ENCODE data around the gene MYO16.
A peak's percentile ranks its signal among the peaks of the same experiment; 100 is the strongest.
"Not testable (repeated sequence)": the region's sequence is repeated elsewhere in the genome, so short reads cannot be mapped to it uniquely, and the experiment has no call there.

Gene MYO16

DNA sequence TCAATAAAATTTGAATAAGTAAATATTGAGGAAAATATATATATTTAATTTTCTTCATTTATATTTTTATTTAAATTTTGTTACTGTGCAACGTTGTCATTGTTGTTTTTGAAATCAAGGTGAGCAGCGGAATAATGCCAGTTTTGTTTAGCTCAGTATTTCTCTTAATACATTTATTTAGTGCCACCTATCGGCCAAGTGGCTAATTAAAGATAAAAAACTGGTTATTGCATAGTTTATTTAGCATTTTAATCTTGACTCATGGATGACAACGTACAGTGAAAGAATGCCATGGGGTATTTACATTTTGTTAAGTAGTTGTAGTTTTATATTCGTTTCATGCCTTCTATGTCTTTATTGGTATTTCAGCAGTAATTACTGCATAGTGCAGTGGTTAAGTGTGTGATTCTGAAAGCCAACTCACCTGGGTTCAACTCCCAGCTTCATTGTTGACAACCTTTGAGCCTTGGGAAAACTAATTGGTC is 265.9 kb downstream of the MYO16 start:
- ATAC-seq: no peak
- no peak for DNase-seq

DNA sequence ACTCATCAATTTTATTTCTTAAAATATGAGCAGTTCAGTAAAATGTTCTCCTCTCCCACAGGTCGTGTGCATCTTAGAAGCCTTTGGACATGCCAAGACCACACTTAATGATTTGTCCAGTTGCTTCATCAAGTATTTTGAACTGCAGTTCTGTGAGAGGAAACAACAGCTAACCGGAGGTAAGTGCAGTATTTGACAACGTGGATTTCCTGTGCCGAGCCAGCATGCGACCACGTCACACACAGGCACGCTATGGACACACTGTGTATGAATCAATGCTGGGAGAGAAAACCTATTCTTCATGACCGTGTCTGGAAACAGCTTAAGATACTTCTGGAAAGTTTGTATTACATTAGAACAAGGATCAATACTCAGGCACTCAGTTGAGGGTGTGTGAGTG is 268.5 kb downstream of the MYO16 start:
- peak; percentile 57 for ATAC-seq
- DNase-seq: no peak

DNA sequence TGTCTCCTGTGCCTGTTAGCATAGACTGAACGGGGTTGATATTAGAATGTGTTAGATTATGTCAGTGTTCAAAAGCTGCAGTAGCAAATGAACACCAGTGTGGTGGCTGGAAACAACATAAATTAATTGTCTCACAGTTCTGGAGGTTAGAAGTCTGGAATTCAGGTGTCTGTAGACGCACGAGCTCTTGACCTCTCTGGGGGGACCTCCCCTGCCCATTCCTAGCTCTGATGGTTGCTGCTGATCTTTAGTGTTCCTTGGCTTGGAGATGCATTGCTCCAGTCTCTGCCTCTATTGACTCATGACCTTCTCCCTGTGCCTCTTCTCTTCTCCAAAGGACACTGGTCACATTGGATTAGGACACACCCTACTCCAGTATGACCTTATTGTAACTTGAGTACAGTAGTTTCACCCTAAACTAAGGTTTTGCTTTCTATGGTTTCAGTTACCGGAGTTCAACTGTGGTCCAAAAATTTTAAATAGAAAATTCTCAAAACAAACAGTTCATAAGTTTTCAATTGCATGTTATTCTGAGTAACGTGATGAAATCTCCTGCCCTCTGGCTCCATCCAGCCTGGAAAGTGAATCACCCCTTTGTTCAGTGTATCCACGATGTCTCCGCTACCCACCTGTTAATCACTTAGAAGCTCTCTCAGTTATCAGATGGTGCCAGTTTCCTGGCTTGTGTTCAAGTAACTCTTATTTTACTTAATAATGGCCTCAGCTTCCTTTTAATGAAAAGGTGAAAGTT is 273.2 kb downstream of the MYO16 start:
- DNase-seq (no peak), ATAC-seq (no peak)

DNA sequence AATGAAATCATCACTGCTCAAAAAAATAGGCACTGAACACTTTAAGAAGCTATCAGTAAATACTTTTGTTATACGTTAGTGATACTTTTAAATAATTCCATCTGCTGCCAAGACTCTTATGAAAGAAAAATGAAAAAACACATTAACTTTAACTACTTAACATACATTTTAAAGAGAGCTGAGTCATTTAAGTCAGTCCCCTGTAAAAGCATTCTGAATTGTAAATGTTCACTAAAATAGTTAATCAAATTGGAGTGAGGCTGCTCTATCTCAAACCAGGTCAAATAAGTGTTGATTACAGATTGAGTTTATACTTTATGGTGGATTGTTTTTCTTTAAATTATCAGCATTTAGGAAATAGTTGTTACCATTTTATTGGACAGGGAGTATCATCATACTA is 274.2 kb downstream of the MYO16 start:
- ATAC-seq: no peak
- DNase-seq: no peak

DNA sequence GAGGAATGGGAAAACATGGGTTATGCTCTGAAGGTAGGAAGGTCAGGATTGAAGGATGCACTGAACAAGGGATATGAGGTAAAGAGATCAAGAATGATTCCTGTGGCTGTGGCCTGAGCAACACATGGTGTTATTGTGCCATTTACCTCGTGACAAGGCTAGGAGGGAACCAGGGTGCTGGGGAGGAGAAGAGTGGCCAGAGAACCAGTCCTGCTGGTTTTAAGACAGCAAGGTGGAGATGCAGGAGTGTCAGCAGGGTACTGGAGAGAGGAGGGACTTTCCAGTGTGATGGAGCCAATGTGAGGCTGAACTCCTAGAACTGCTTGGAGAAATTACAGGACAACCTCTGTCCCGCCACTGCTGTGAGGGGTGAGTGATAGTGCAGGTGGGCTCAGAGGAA is 282.4 kb downstream of the MYO16 start:
- no peak for ATAC-seq

DNA sequence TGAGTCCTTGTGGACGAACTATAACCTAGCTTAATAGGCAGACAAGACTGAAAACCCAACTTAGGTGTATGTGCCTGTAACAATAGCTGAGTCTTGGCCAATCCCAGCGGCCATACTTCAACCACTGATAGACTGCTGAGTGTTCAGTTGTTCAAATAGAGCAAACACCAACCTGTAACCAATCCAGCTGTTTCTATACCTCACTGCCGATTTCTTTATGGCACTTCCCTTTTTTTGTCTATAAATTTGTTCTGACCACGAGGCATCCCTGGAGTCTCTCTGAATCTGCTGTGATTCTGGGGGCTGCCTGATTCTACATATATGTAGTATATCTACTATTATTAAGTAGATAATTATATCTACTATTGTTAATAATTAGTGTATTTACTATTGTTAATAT is 284.3 kb downstream of the MYO16 start:
- not testable (repeated sequence) for DNase-seq, ATAC-seq

More for the DNA sequence above, 282.4 kb downstream of the MYO16 start:
- no peak for DNase-seq

DNA sequence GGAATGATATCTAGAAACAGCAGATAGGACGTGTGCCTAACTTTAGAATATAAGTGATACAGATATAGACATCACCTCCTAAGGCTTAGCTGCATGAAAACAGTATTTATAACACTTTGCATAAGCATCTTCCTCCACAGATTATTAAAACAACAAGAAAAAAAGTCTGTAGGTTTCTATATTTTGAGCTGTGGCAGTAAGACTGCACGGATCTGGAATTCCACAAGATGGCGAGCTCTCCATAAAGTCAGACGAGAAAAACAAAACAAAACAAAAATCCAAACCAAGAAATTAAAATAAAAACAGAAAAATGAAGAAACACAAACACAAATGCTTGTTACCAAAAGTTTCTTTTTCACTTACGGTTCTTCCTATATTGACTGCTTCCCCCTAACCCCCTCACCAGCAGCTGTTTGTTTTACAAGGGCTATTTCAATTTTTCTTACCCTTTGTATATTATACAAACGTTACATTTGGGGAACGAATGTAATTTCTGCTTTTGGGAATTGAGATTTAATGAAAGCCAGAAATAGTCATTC is 285.8 kb downstream of the MYO16 start:
- no peak for ATAC-seq
- DNase-seq: no peak

DNA sequence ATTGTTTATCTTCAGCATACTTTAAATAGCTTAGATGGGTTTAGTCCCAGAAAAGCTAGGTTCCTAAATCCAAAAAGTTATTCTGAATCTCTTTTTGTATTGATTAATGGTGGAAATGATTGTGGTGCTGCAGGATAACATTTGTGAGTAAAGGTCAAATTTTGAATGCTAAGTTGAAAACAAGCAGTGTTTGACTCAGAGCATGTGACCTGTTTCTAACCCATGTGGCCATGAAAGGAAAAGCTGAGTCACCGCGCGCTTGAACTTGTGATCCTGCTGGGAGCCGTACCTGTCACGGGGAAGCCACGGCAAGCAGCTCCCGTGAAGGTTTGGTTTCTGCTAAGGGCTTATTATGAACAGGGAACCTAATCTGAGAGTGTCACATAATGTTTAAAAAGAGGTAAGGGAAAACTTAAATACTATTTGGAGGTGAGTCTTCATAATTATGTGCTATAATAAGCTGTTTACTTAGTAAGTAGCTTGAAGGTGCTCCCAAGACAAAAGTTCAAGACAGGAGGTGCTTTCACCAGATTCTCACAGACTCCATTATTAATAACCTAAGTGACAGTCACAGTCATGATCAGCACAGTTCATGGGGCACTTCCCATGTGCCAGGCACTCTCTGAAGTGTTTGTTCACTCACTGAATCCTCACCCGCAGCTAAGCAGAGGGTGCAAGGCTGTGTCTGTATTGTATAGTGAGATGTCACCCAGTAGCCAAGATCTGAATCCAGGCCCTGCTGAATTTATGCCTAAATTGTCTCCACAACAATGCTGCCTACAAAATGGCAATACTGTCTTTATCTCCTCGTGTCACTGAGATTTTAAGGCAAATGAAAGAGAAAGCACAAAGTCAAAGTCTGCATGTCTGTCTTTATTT is 286.5 kb downstream of the MYO16 start:
- DNase-seq (peak; percentile 82), ATAC-seq (peak; percentile 95)

DNA sequence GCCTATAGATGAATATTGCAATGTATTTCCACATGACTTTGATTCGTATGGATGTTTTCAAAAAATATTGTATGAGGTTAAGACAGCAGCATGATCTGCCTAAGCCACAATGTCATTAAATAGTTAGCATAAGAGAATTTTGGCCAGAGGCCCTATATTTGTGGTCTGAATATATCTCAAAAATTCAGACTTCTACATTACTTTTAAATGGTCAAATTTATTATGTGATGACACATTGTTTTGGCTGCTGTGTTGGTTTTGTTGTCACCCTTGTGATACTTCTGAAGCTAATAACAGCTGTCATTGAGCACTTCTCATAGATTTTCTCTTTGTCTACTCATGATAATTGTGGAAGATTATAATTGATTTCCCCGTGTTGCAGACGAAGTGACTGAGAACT is 288.2 kb downstream of the MYO16 start:
- no peak for DNase-seq
- ATAC-seq: no peak

DNA sequence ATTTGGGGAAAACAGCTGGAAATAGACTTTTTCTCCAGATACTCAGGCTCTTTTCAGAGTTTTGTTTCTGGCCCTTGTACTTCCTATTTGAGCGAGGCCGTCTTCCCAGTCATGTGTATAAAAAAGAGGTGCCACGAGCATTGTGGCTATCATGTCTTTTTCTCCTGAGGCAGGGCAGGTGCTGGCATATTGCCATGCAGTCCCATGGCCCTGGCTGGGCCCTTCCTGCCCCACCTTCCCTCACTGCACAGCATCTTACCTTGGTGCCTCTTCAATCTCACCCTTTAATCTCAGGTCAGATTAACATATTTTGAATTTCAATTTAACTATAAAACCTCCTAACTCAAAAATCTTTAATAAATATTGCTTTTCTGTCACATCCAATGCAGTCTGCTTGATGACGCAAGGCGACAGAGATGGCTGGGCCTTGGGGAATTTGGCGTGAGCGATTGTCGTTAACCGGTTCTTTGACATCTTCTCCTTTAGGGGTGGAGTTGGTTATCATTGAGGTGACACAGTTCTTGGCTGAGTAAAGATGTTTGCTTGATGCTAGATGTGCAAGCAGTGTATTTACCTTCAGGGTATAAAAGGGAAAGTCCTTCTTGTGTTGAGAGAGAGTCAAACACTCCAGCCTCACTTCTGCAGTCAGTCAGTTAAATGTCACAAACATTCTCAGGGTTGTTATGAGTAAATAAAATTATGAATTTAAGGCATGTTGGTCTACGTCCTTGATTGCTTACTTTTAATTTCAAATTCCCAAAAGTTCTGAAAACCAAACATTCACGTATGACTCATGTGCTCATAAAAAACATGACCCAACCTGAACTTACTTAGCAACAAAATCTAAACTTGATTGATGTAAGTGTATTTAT is 289.9 kb downstream of the MYO16 start:
- ATAC-seq: no peak
- no peak for DNase-seq

DNA sequence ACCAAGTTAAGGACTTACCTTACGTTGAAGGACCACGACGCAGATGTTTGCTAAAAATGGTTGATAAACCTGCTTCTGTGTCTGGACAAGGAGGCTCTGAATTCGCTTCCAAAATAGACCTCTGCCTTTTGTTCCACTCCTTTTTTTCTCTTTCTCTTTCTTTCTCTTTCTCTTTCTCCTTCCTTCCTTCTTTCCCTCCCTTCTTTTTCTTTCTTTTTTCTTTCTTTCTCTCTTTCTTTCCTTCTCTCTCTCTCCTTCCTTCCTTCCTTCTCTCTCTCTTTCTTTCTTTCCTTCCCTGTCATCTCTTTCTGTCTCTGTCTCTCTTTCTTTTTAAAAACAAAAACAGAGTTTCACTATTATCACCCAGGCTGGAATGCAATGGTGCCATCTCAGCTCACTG is 290.7 kb downstream of the MYO16 start:
- DNase-seq: no peak

DNA sequence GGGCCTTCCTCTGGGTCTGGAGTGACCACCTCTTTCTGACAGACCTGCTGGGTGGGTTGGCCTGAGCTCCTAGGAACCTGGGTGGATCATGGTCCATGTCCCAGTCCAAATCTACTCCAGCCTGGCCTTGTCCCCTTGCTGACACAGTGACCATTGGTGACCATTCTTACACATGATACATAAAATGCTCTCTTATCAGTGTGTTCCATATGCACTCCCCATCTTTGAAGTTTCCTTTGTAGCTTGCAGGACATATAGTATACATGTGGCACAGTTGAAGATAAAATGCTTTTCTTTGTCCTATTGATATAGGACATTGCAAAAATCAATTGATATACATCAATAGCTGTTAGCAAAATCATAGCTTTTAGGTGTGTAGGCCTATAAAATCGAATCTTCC is 291.8 kb downstream of the MYO16 start:
- no peak for DNase-seq
- no peak for ATAC-seq

More for the DNA sequence above, 290.7 kb downstream of the MYO16 start:
- no peak for ATAC-seq

DNA sequence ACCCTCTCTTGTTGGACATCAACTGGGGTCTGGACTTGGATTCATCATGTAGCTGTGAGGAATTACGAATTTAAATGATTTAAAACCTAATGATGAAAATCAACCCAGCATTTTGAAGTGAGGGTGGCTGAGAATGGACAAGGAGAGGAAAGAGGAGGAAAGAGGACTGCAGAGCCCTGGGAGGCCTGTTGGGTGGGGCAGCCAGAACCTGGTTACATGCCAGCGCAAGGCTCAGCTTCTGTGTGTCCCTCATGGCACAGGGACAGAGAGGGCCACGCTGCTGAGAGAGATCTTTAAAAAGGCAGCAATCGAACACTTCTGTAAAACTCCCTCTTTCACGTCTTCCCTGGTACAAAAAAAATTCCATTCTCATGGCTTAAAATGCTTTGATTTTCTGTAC is 292.7 kb downstream of the MYO16 start:
- ATAC-seq: no peak
- no peak for DNase-seq

DNA sequence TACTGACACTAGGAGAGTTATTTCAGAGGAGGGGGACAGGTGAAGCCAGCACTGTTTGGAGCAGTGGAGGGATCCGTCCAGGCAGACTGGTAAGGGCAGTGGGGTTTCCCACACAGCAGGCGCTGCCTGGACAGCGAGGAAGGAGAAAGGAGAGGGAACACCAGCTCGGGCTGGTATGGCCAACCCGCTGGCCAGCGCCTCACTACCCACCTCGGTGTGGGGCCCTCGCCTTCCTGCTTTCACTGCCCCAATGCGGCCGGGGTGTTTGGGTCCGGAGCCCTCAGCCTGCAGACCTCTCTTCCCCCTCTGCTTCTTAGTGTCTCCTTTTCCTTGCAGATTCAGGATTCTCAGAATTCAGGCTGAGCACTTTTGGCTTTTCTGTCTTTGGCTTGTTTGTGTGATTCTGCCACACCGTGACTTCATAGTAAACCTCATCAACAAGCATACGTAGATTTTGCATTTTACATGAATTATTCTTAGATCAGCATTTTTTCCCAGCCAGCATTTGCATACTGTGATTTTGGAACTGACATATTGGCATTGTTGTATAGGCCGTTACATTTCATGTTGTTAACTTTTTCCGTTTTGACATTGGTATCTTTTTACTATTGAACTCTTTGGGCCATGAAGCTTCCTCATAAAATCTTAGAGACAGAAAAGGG is 294.1 kb downstream of the MYO16 start:
- DNase-seq (no peak), ATAC-seq (no peak)

DNA sequence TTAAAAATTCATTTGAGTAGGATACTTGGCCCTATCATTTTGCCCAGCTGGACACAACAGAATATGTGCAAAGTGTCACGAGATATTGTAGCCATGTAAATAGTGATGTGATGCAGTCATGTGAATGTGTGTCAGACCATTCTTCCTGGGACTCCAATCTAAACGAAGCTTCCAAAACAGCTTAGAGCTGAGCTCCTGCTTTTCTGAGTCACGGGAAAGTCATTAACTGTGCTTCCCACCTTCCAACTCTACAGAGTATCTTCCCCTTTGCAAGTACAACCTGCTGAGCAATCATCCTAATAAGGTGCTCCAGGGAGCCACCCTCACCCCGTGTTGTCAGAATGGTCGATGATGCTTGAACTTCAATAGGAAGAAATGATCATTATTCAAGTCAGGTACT is 294.7 kb downstream of the MYO16 start:
- no peak for ATAC-seq
- no peak for DNase-seq

DNA sequence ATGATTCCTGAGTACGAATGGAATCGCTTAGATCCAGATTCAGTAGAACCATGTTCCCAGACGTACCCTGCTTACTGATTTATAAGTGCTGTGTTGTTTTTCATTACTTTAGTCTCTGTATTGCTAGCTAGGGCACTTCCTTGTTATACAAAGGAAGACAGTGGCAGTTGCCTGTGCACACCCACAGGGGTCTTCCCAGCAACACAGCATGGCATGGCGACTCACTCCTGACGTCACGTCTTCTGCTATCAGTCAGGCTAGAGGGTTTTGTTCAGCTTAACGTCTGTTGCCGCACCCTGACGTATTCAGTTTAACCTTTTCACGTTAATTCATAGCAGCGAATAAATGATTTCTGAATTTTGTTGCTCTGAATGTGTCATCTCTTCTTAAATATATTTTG is 295.1 kb downstream of the MYO16 start:
- ATAC-seq: no peak
- no peak for DNase-seq

DNA sequence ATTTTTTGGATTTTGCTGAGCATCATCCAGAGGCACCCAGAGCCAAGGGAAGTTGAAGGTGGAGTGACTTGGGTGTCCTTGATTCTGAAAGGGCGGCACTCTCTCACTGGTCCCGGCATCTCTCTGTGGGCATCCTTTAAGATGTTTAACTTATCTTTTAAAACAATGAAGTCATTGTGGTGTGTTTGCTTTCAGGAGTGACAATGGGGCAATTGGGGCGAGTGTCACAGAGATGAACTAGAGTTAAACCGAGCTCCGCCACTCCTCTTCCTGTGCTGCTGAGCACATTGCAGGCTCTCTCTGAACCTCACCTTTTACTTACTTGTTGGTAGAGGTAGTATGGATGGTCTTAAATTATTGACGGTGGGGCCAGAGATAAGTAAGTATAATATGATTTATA is 295.7 kb downstream of the MYO16 start:
- no peak for DNase-seq
- ATAC-seq: no peak

DNA sequence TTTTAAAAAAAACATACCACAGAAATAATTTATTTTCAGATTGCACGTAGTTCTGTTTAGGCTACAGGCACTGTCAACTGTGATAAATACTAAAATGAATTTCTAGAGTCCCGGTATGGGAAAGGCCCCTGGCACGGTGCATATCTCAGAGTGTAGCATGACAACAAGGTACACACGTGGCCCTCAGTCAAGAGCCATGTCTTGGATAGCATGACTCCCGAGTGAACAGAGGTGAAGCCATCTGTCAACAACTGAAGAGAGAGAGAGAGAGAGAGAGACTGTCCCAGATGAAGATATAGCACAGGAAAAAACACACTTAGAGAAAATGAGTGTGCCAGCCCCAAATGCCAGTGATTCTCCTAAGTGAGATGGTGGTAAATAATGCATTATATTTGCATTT is 297.5 kb downstream of the MYO16 start:
- no peak for DNase-seq
- ATAC-seq: no peak

DNA sequence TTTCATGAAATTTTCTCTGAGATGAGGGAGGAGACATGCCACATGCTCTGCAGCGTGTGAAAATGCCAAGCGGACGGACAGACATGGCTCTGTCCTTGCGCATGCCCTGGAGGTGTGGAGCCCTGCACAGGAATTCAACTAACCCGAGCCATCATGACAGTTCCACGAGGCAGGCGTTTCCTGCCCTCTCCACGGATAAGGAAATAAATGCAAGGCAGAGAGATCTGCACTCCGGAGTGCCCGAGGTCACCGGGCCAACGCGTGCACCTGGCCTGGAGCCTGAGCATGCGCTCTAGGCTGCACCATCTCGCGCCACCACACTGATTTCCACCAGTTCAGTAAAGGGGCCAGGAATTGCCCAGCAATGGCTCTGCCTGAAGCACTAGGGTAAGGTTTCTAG is 298.2 kb downstream of the MYO16 start:
- no peak for DNase-seq
- no peak for ATAC-seq

DNA sequence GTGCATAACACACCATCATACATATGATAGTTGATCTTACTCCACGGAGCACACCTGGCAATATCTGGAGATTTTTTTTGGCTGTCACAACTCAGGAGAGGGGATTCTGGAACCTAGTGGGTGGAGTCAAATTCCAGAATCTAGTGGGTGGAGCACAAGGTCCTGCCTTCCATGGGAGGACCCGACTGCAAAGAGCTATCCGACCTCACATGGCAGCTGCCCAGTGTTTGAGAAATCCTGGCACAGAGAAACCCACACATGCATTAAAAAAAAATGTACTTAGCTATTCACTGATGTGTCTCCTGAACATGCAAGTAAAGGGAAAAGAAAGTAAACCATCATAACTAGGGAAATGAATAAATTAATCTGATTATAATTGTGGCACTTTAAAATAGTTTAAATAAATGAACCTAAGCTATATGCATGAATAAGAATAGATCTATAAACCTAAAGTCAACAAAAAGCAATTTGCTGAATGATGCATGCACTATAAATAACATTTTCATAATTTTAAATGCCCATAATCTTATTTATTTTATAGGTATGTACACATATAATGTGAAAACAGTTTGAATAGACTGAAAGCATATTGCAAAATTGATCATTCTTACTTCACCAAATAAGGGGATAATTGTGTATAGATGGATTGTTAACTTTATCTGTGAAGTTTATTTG is 300.3 kb downstream of the MYO16 start:
- DNase-seq: no peak
- ATAC-seq: no peak

DNA sequence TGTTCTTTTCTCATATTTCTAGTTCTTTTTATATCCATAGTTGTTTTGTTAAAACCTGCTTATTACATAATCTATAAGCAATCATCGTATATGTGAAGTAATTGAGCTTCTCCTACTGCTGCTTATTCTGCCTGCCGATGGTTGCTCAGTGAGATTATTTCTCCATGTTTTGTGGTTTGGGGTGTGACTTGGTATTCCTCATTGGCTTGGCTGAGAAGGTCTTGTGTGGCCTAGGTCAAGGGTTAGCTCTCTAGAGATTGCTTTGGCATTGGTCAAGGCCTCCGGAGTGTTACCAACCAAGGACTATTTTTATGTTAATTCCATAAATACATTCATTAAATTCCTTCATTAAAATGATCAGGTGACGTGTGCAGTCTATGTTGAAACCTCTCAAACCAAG is 302.8 kb downstream of the MYO16 start:
- no peak for DNase-seq
- ATAC-seq: no peak

All from stimulated activated naive CD8-positive, alpha-beta T cell treated with anti-CD3 and anti-CD28 coated beads, Interleukin-15, Interleukin-2, amounts not matched to agents 100 U/mL and 50 U/mL, for 24 hours (primary cell).